CD4-positive, alpha-beta T cell treated with Interleukin-12 subunit alpha and Interleukin-12 subunit beta, for 1 hour (primary cell): ENCODE results near the gene SETBP1.

Experiments used
- DNase-seq: peaks from one replicate; pipeline ENCODE4 v3.0.0-alpha.2; 2020

Gene SETBP1

GRCh38 chr18:44946529-44947113 is 265.9 kb downstream of the SETBP1 start:
- DNase-seq: no peak

- no peak for DNase-seq
Observed at GRCh38 chr18:44949967-44950366, 269.3 kb downstream of the SETBP1 start.

GRCh38 chr18:44950685-44951195 is 270.1 kb downstream of the SETBP1 start:
- no peak for DNase-seq

- no peak for DNase-seq
Observed at GRCh38 chr18:44951748-44952147, 271.1 kb downstream of the SETBP1 start.

GRCh38 chr18:44954257-44954656 is 273.6 kb downstream of the SETBP1 start:
- no peak for DNase-seq

GRCh38 chr18:44955825-44956224 is 275.1 kb downstream of the SETBP1 start:
- DNase-seq: no peak

GRCh38 chr18:44957025-44957424 is 276.3 kb downstream of the SETBP1 start:
- no peak for DNase-seq

GRCh38 chr18:44957461-44957860 is 276.8 kb downstream of the SETBP1 start:
- no peak for DNase-seq

- no peak for DNase-seq
Observed at GRCh38 chr18:44958040-44958439, 277.4 kb downstream of the SETBP1 start.

- DNase-seq: no peak
Observed at GRCh38 chr18:44958455-44958854, 277.8 kb downstream of the SETBP1 start.

GRCh38 chr18:44959013-44959412 is 278.3 kb downstream of the SETBP1 start:
- no peak for DNase-seq

GRCh38 chr18:44960580-44960979 is 279.9 kb downstream of the SETBP1 start:
- no peak for DNase-seq

GRCh38 chr18:44961288-44961995 is 280.8 kb downstream of the SETBP1 start:
- no peak for DNase-seq

- DNase-seq: no peak
Observed at GRCh38 chr18:44967599-44967998, 286.9 kb downstream of the SETBP1 start.

- DNase-seq: no peak
Observed at GRCh38 chr18:44968336-44968735, 287.6 kb downstream of the SETBP1 start.

GRCh38 chr18:44969214-44969795 is 288.6 kb downstream of the SETBP1 start:
- DNase-seq: no peak

- DNase-seq: peak; percentile 7
Observed at GRCh38 chr18:44973282-44973681, 292.6 kb downstream of the SETBP1 start.

GRCh38 chr18:44974174-44974573 is 293.5 kb downstream of the SETBP1 start:
- no peak for DNase-seq

GRCh38 chr18:44977856-44978255 is 297.2 kb downstream of the SETBP1 start:
- DNase-seq: no peak

- DNase-seq: no peak
Observed at GRCh38 chr18:44979748-44980147, 299.1 kb downstream of the SETBP1 start.

- no peak for DNase-seq
Observed at GRCh38 chr18:44981121-44981520, 300.4 kb downstream of the SETBP1 start.

GRCh38 chr18:44986933-44987332 is 306.2 kb downstream of the SETBP1 start:
- no peak for DNase-seq

GRCh38 chr18:44987371-44987770 is 306.7 kb downstream of the SETBP1 start:
- DNase-seq: no peak
